Tibial nerve (tissue), 4 donors: ENCODE measurements around the gene CORO2A. TPM values are rescaled to one million over a fixed set of nuclear protein-coding genes. Genes with fewer than 3 reads are reported as not detected.
A peak's percentile ranks its signal among the peaks of the same experiment; 100 is the strongest.

Experiments
- DNase-seq, 2 donors: peaks; one replicate each; pipeline ENCODE4 v3.0.0-alpha.2; 2019; ENCODE audit warnings: low spot score in 2 of 2
- H3K27ac ChIP-seq, 4 donors: fragments of 200-600 bp; sonication (generic) in 3 of 4; one replicate each; pipeline ENCODE4 v1.5.1; 2017 to 2019; ENCODE audit warnings: mild to moderate bottlenecking in 1 of 4
- H3K27me3 ChIP-seq, 2 donors: fragments of 200-600 bp; sonication (generic) in 1 of 2; one replicate each; pipeline versions ENCODE4 v1.5.1 to v1.6.0; 2017 to 2019
- H3K36me3 ChIP-seq, 3 donors: fragments of 200-600 bp; sonication (generic); one replicate each; pipeline ENCODE4 v1.5.1; 2018 to 2019
- H3K4me1 ChIP-seq, 4 donors: fragments of 200-600 bp; sonication (generic) in 3 of 4; one replicate each; pipeline ENCODE4 v1.5.1; 2017 to 2019
- H3K4me3 ChIP-seq, 4 donors: fragments of 200-600 bp; sonication (generic) in 3 of 4; one replicate each; pipeline ENCODE4 v1.5.1; 2017 to 2019; ENCODE audit warnings: mild to moderate bottlenecking in 1 of 4, moderate library complexity in 1 of 4
- H3K9me3 ChIP-seq, 4 donors: fragments of 200-600 bp; sonication (generic) in 3 of 4; one replicate each; pipeline ENCODE4 v1.5.1; 2017 to 2019
- CTCF ChIP-seq, 5 experiments: fragments of 200-600 bp in 3 of 5; fragments of 450-650 bp in 2 of 5; sonication (generic) in 3 of 5; IDR thresholded peaks; one replicate each; pipeline ENCODE4 v1.5.1; 2016 to 2019; ENCODE audit warnings: antibody characterized with exemption in 5 of 5, mild to moderate bottlenecking in 3 of 5, moderate library complexity in 2 of 5
- EP300 ChIP-seq, 2 donors: sonication (generic); formaldehyde crosslinking; IDR thresholded peaks; one replicate each; pipeline ENCODE4 v1.6.1; 2017; ENCODE audit warnings: antibody characterized with exemption in 2 of 2, mild to moderate bottlenecking in 1 of 2
- POLR2A ChIP-seq, 2 donors: fragments of 450-650 bp; IDR thresholded peaks; one replicate each; pipeline ENCODE4 v1.6.1; 2017; ENCODE audit warnings: antibody characterized with exemption in 2 of 2, mild to moderate bottlenecking in 2 of 2, moderate library complexity in 2 of 2
- WGBS, 2 donors: methylation state at CpG; one replicate each; pipeline ENCODE4 v1.1.5; 2018; 5-methylcytosine and 5-hydroxymethylcytosine counted together
- total RNA-seq, 4 donors: library from RNA; depleted of rRNA; stranded (reverse); fragments of >200 nt; gene quantifications; one replicate each; pipeline ENCODE4 v1.1.0, GENCODE V29; 2016

CORO2A gene
- total RNA-seq, 4 donors from 2014 or later, result 1.9 to 3.3 (median 3.2) TPM

DNA sequence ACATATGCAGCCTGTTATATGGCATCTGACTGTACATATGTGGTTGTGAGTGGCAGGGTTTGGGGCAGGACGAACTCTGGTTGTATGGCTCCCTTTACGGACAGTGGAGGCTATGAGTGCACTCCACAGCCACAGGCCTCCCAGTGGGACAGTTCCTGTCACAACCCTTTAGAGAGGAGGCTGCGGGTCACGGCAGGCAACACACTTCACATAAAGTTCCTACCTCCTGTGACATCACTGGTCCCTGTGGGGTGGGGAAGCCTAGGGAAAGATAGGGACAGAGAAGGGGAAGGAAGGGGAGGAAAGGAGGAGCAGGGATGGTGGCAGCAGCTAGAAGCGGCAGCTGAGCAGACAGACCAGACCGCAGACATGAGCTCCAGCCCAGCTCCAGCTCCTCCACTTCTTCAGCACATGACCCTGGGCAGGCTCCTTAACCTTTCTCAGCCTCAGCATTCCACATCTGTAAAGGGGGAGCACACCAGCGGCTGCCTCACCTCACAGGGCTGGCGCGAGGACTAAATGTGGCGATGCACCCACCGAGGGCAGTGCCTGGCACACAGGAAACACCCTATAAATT, 27.4 kb upstream of the CORO2A start:
- DNase-seq, result no peak
- H3K4me1 ChIP-seq, result peaks cover 0 to 25% (median 8%) of the 10 kb centered on the region in 4 donors
- no peaks in the 10 kb centered on the region for H3K9me3 ChIP-seq
- H3K27me3 ChIP-seq, result no peaks in the 10 kb centered on the region
- peak overlapping the region in 1 of 4 donors; percentile 36 for H3K27ac ChIP-seq
- H3K36me3 ChIP-seq, result peaks cover 0 to 61% (median 5%) of the 10 kb centered on the region in 3 donors
- TF ChIP-seq EP300 (IDR thresholded peaks at IDR 0.05) (no peak), CTCF (IDR thresholded peaks at IDR 0.05) (no peak), POLR2A (IDR thresholded peaks at IDR 0.05) (no peak)
- no peak overlapping the region for H3K4me3 ChIP-seq
- WGBS, 2 donors, result 85 to 90% methylated on average over 6 to 11 of the region's 11 CpGs

DNA sequence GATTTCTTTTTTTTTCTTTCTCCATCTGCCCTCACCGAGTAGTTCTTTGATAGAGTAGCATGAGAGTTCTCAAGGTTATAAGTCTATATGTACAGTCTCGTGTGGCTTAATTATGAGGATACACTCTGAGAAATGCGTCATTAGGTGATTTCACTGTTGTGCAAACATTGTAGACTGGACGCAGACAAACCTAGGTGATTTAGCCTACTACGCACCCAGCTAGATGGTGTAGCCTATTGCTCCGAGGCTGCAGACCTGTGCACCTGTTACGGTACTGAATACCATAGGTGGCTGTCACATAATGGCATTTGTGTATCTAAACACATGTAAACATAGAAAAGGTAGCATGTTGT, 26.9 kb upstream of the CORO2A start:
- no peak for TF ChIP-seq POLR2A (IDR thresholded peaks at IDR 0.05)
- no peak for TF ChIP-seq EP300 (IDR thresholded peaks at IDR 0.05)
- TF ChIP-seq CTCF (IDR thresholded peaks at IDR 0.05), result no peak
- Histone ChIP-seq H3K4me3 (no peak overlapping the region), H3K36me3 (peaks cover 0 to 66% (median 5%) of the 10 kb centered on the region in 3 donors), H3K27me3 (no peaks in the 10 kb centered on the region), H3K4me1 (peaks cover 0 to 25% (median 8%) of the 10 kb centered on the region in 4 donors), H3K27ac (no peak overlapping the region), H3K9me3 (no peaks in the 10 kb centered on the region)
- 79 to 83% methylated on average over 7 of the region's 7 CpGs for WGBS, 2 donors
- no peak for DNase-seq

- TF ChIP-seq POLR2A (IDR thresholded peaks at IDR 0.05) (no peak), EP300 (IDR thresholded peaks at IDR 0.05) (no peak), CTCF (IDR thresholded peaks at IDR 0.05) (no peak)
- Histone ChIP-seq H3K4me3 (no peak overlapping the region), H3K27ac (no peak overlapping the region), H3K4me1 (peaks cover 0 to 23% (median 8%) of the 10 kb centered on the region in 4 donors), H3K9me3 (no peaks in the 10 kb centered on the region), H3K27me3 (no peaks in the 10 kb centered on the region), H3K36me3 (peaks cover 0 to 69% (median 5%) of the 10 kb centered on the region in 3 donors)
- DNase-seq, result no peak
- WGBS, 2 donors, result 73 to 83% methylated on average over 11 of the region's 11 CpGs
Observed at GRCh38 chr9:98218562-98219363, 26.3 kb upstream of the CORO2A start.

- DNase-seq, result no peak
- H3K4me1 ChIP-seq, result peaks cover 0 to 10% (median 0%) of the 10 kb centered on the region in 4 donors
- H3K9me3 ChIP-seq, result no peaks in the 10 kb centered on the region
- no peaks in the 10 kb centered on the region for H3K27me3 ChIP-seq
- peaks cover 0 to 83% (median 5%) of the 10 kb centered on the region in 3 donors for H3K36me3 ChIP-seq
- WGBS, 2 donors, result 82 to 97% methylated on average over 2 of the region's 2 CpGs
- TF ChIP-seq CTCF (IDR thresholded peaks at IDR 0.05) (no peak), POLR2A (IDR thresholded peaks at IDR 0.05) (no peak), EP300 (IDR thresholded peaks at IDR 0.05) (no peak)
- no peak overlapping the region for H3K4me3 ChIP-seq
- no peak overlapping the region for H3K27ac ChIP-seq
Observed at GRCh38 chr9:98217255-98217654, 24.8 kb upstream of the CORO2A start.

GRCh38 chr9:98216391-98216790, 24.0 kb upstream of the CORO2A start:
- H3K4me3 ChIP-seq, result no peak overlapping the region
- DNase-seq, result no peak
- H3K4me1 ChIP-seq, result peaks cover 0 to 7% (median 0%) of the 10 kb centered on the region in 4 donors
- TF ChIP-seq POLR2A (IDR thresholded peaks at IDR 0.05) (no peak), EP300 (IDR thresholded peaks at IDR 0.05) (no peak), CTCF (IDR thresholded peaks at IDR 0.05) (no peak)
- no peaks in the 10 kb centered on the region for H3K27me3 ChIP-seq
- WGBS, 2 donors, result 95 to 98% methylated on average over 3 of the region's 3 CpGs
- H3K9me3 ChIP-seq, result no peaks in the 10 kb centered on the region
- H3K27ac ChIP-seq, result no peak overlapping the region
- peaks cover 0 to 91% (median 5%) of the 10 kb centered on the region in 3 donors for H3K36me3 ChIP-seq
